Mesodermal cell (in vitro differentiated cells): ENCODE data around the gene WWC1.
"Not testable (repeated sequence)": the region's sequence is repeated elsewhere in the genome, so short reads cannot be mapped to it uniquely, and the experiment has no call there.

Experiments
- H3K27ac ChIP-seq: 2 replicates; pipeline ENCODE4 v1.7.0; 2013; ENCODE audit warnings: mild to moderate bottlenecking, low read depth, low read length, moderate library complexity; ENCODE audit not compliant: severe bottlenecking
- H3K36me3 ChIP-seq: 2 replicates; pipeline ENCODE4 v1.7.1; 2013; ENCODE audit warnings: mild to moderate bottlenecking, low read length, moderate library complexity; ENCODE audit not compliant: control insufficient read depth, insufficient read depth
- H3K4me1 ChIP-seq: one replicate; pipeline ENCODE4 v1.7.1; 2013; ENCODE audit warnings: mild to moderate bottlenecking, low read length; ENCODE audit not compliant: insufficient read depth, control insufficient read depth, poor library complexity, severe bottlenecking
- H3K4me3 ChIP-seq: 2 replicates; pipeline ENCODE4 v1.7.0; 2013; ENCODE audit warnings: low read length, control low read depth, mild to moderate bottlenecking; ENCODE audit not compliant: insufficient read depth, poor library complexity, severe bottlenecking; ENCODE audit errors: extremely low read depth
- H3K9me3 ChIP-seq: 2 replicates; pipeline ENCODE4 v1.7.1; 2013; ENCODE audit warnings: mild to moderate bottlenecking, low read length, moderate library complexity; ENCODE audit not compliant: control insufficient read depth
- WGBS, 2 experiments: methylation state at CpG; one replicate each; pipeline ENCODE4 v1.1.5; 2013; ENCODE audit warnings: missing lambda C conversion rate in 2 of 2; ENCODE audit not compliant: insufficient coverage in 2 of 2; 5-methylcytosine and 5-hydroxymethylcytosine counted together

Gene WWC1

GRCh38 chr5:168339109-168339771 is 47.8 kb downstream of the WWC1 start:
- Histone ChIP-seq H3K36me3 (no peaks in the 10 kb centered on the region), H3K9me3 (no peaks in the 10 kb centered on the region), H3K27ac (no peak overlapping the region), H3K4me1 (peaks cover 15% of the 10 kb centered on the region), H3K4me3 (no peak overlapping the region)
- 35 to 45% methylated on average over 1 to 2 of the region's 5 CpGs for WGBS, 2 experiments

- WGBS, 2 experiments = 91 to 93% methylated on average over 3 of the region's 3 CpGs
- not testable (repeated sequence) for H3K36me3 ChIP-seq, H3K4me3 ChIP-seq, H3K27ac ChIP-seq, H3K9me3 ChIP-seq
- H3K4me1 ChIP-seq = peaks cover 11% of the 10 kb centered on the region
Measured at GRCh38 chr5:168339772-168340140, 48.3 kb downstream of the WWC1 start.

- peaks cover 7% of the 10 kb centered on the region for H3K4me1 ChIP-seq
- WGBS, 2 experiments = no CpG with 5 or more reads among the region's 1 CpG
- H3K36me3 ChIP-seq = no peaks in the 10 kb centered on the region
- no peaks in the 10 kb centered on the region for H3K9me3 ChIP-seq
- no peak overlapping the region for H3K4me3 ChIP-seq
- H3K27ac ChIP-seq = no peak overlapping the region
Measured at GRCh38 chr5:168340487-168340886, 49.0 kb downstream of the WWC1 start.

GRCh38 chr5:168341178-168341577 is 49.7 kb downstream of the WWC1 start:
- Histone ChIP-seq H3K27ac (no peak overlapping the region), H3K4me3 (no peak overlapping the region), H3K9me3 (no peaks in the 10 kb centered on the region), H3K4me1 (peaks cover 7% of the 10 kb centered on the region), H3K36me3 (no peaks in the 10 kb centered on the region)
- 89 to 94% methylated on average over 2 of the region's 2 CpGs for WGBS, 2 experiments

- H3K4me1 ChIP-seq = peaks cover 6% of the 10 kb centered on the region
- H3K4me3 ChIP-seq = no peak overlapping the region
- H3K36me3 ChIP-seq = no peaks in the 10 kb centered on the region
- no peaks in the 10 kb centered on the region for H3K9me3 ChIP-seq
- H3K27ac ChIP-seq = no peak overlapping the region
- 90 to 94% methylated on average over 6 of the region's 6 CpGs for WGBS, 2 experiments
Measured at GRCh38 chr5:168342151-168342825, 50.8 kb downstream of the WWC1 start.

GRCh38 chr5:168342985-168343384 is 51.5 kb downstream of the WWC1 start:
- Histone ChIP-seq H3K9me3 (no peaks in the 10 kb centered on the region), H3K27ac (no peak overlapping the region), H3K4me1 (peaks cover 5% of the 10 kb centered on the region), H3K36me3 (no peaks in the 10 kb centered on the region), H3K4me3 (no peak overlapping the region)
- 80 to 96% methylated on average over 2 to 3 of the region's 3 CpGs for WGBS, 2 experiments

- peaks cover 5% of the 10 kb centered on the region for H3K4me1 ChIP-seq
- no peak overlapping the region for H3K27ac ChIP-seq
- no peaks in the 10 kb centered on the region for H3K9me3 ChIP-seq
- WGBS, 2 experiments = 90 to 93% methylated on average over 3 of the region's 3 CpGs
- no peak overlapping the region for H3K4me3 ChIP-seq
- no peaks in the 10 kb centered on the region for H3K36me3 ChIP-seq
Measured at GRCh38 chr5:168346417-168346816, 55.0 kb downstream of the WWC1 start.

- no peaks in the 10 kb centered on the region for H3K4me1 ChIP-seq
- H3K27ac ChIP-seq = no peak overlapping the region
- no peaks in the 10 kb centered on the region for H3K9me3 ChIP-seq
- H3K36me3 ChIP-seq = no peaks in the 10 kb centered on the region
- 87 to 91% methylated on average over 4 to 6 of the region's 8 CpGs for WGBS, 2 experiments
- H3K4me3 ChIP-seq = no peak overlapping the region
Measured at GRCh38 chr5:168347368-168348083, 56.1 kb downstream of the WWC1 start.

GRCh38 chr5:168348084-168348414 is 56.6 kb downstream of the WWC1 start:
- H3K27ac ChIP-seq = no peak overlapping the region
- no peaks in the 10 kb centered on the region for H3K36me3 ChIP-seq
- H3K4me1 ChIP-seq = no peaks in the 10 kb centered on the region
- no peaks in the 10 kb centered on the region for H3K9me3 ChIP-seq
- 83 to 93% methylated on average over 4 of the region's 5 CpGs for WGBS, 2 experiments
- no peak overlapping the region for H3K4me3 ChIP-seq

GRCh38 chr5:168350315-168350714 is 58.9 kb downstream of the WWC1 start:
- Histone ChIP-seq H3K4me1 (peaks cover 15% of the 10 kb centered on the region), H3K9me3 (no peaks in the 10 kb centered on the region), H3K36me3 (no peaks in the 10 kb centered on the region), H3K27ac (no peak overlapping the region), H3K4me3 (no peak overlapping the region)
- 92 to 94% methylated on average over 2 to 3 of the region's 4 CpGs for WGBS, 2 experiments
